HL-60 (cell line): ENCODE results near the gene GCK.

ENCODE experiments used
- CTCF ChIP-seq: IDR thresholded peaks from one replicate; pipeline ENCODE4 v1.5.1; 2011; ENCODE audit warnings: low read length, control low read depth, inconsistent platforms; ENCODE audit not compliant: insufficient read depth
- GABPA ChIP-seq: IDR thresholded peaks from 2 replicates; pipeline ENCODE4 v1.6.1; 2012; ENCODE audit warnings: low read depth
- POLR2AphosphoS5 ChIP-seq: IDR thresholded peaks from 2 replicates; pipeline ENCODE4 v1.6.1; 2012; ENCODE audit warnings: low read depth
- SPI1 ChIP-seq: IDR thresholded peaks from 2 replicates; pipeline ENCODE4 v1.6.1; 2012; ENCODE audit warnings: low read depth, mild to moderate bottlenecking, borderline replicate concordance
- TF ChIP-seq, protein P1 (sequence below): IDR thresholded peaks from 2 replicates; pipeline ENCODE4 v1.6.1; 2012; ENCODE audit warnings: low read depth; ENCODE audit not compliant: insufficient replicate concordance

- TF ChIP-seq CTCF (no peak), POLR2AphosphoS5 (no peak), GABPA (no peak), SPI1 (no peak)
- TF ChIP-seq, protein P1, sequence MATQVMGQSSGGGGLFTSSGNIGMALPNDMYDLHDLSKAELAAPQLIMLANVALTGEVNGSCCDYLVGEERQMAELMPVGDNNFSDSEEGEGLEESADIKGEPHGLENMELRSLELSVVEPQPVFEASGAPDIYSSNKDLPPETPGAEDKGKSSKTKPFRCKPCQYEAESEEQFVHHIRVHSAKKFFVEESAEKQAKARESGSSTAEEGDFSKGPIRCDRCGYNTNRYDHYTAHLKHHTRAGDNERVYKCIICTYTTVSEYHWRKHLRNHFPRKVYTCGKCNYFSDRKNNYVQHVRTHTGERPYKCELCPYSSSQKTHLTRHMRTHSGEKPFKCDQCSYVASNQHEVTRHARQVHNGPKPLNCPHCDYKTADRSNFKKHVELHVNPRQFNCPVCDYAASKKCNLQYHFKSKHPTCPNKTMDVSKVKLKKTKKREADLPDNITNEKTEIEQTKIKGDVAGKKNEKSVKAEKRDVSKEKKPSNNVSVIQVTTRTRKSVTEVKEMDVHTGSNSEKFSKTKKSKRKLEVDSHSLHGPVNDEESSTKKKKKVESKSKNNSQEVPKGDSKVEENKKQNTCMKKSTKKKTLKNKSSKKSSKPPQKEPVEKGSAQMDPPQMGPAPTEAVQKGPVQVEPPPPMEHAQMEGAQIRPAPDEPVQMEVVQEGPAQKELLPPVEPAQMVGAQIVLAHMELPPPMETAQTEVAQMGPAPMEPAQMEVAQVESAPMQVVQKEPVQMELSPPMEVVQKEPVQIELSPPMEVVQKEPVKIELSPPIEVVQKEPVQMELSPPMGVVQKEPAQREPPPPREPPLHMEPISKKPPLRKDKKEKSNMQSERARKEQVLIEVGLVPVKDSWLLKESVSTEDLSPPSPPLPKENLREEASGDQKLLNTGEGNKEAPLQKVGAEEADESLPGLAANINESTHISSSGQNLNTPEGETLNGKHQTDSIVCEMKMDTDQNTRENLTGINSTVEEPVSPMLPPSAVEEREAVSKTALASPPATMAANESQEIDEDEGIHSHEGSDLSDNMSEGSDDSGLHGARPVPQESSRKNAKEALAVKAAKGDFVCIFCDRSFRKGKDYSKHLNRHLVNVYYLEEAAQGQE: no peak
These were observed 47.2 kb downstream of the GCK start for GRCh38 chr7:44142028-44142427.
